GM18951 (cell line): ENCODE data around the gene ADCYAP1R1.

Experiments
- POLR2A ChIP-seq: IDR thresholded peaks from 4 replicates; pipeline ENCODE4 v1.6.1; 2011; ENCODE audit warnings: mild to moderate bottlenecking; ENCODE audit not compliant: insufficient read length, insufficient read depth; ENCODE audit errors: extremely low read depth
- in situ Hi-C: fragments of 300-500 bp; cut with MboI; formaldehyde crosslinking; loops from one replicate; pipeline ENCODE4 v1.12.0; 2022; ENCODE audit warnings: low sequenced_read_pairs, mixed read lengths, inconsistent platforms; ENCODE audit not compliant: unreplicated experiment

ADCYAP1R1 gene

GRCh38 chr7:31052841-31053601 is 913 bp downstream of the ADCYAP1R1 start:
- TF ChIP-seq POLR2A = no peak
- in situ Hi-C loops = no loop called here

- TF ChIP-seq POLR2A = no peak
- in situ Hi-C loops = no loop called here
These were observed 1.9 kb downstream of the ADCYAP1R1 start for GRCh38 chr7:31053986-31054385.

- TF ChIP-seq POLR2A = no peak
- in situ Hi-C loops = no loop called here
These were observed 2.6 kb downstream of the ADCYAP1R1 start for GRCh38 chr7:31054608-31055278.

GRCh38 chr7:31055471-31055870 is 3.4 kb downstream of the ADCYAP1R1 start:
- TF ChIP-seq POLR2A = no peak
- in situ Hi-C loops = no loop called here

GRCh38 chr7:31056775-31057346 is 4.8 kb downstream of the ADCYAP1R1 start:
- no peak for TF ChIP-seq POLR2A
- in situ Hi-C loops = no loop called here

GRCh38 chr7:31058122-31058521 is 6.0 kb downstream of the ADCYAP1R1 start:
- TF ChIP-seq POLR2A = no peak

GRCh38 chr7:31058688-31059087 is 6.6 kb downstream of the ADCYAP1R1 start:
- no peak for TF ChIP-seq POLR2A
- in situ Hi-C loops = no loop called here

More at GRCh38 chr7:31058122-31058521, 6.0 kb downstream of the ADCYAP1R1 start:
- in situ Hi-C loops = no loop called here

GRCh38 chr7:31059551-31059950 is 7.4 kb downstream of the ADCYAP1R1 start:
- TF ChIP-seq POLR2A = no peak
- in situ Hi-C loops = no loop called here

- in situ Hi-C loops = no loop called here
- no peak for TF ChIP-seq POLR2A
These were observed 9.1 kb downstream of the ADCYAP1R1 start for GRCh38 chr7:31061185-31061584.

- in situ Hi-C loops = no loop called here
- TF ChIP-seq POLR2A = no peak
These were observed 10.8 kb downstream of the ADCYAP1R1 start for GRCh38 chr7:31062746-31063435.

GRCh38 chr7:31065021-31065593 is 13.0 kb downstream of the ADCYAP1R1 start:
- in situ Hi-C loops = no loop called here

GRCh38 chr7:31065840-31066239 is 13.7 kb downstream of the ADCYAP1R1 start:
- in situ Hi-C loops = no loop called here

More at GRCh38 chr7:31065021-31065593, 13.0 kb downstream of the ADCYAP1R1 start:
- no peak for TF ChIP-seq POLR2A

More at GRCh38 chr7:31065840-31066239, 13.7 kb downstream of the ADCYAP1R1 start:
- no peak for TF ChIP-seq POLR2A
